GM18951 (cell line): ENCODE data around the gene HNF1A.

Experiments
- POLR2A ChIP-seq: IDR thresholded peaks from 4 replicates; pipeline ENCODE4 v1.6.1; 2011; ENCODE audit warnings: mild to moderate bottlenecking; ENCODE audit not compliant: insufficient read length, insufficient read depth; ENCODE audit errors: extremely low read depth
- in situ Hi-C: fragments of 300-500 bp; cut with MboI; formaldehyde crosslinking; loops from one replicate; pipeline ENCODE4 v1.12.0; 2022; ENCODE audit warnings: low sequenced_read_pairs, mixed read lengths, inconsistent platforms; ENCODE audit not compliant: unreplicated experiment

Gene HNF1A

DNA sequence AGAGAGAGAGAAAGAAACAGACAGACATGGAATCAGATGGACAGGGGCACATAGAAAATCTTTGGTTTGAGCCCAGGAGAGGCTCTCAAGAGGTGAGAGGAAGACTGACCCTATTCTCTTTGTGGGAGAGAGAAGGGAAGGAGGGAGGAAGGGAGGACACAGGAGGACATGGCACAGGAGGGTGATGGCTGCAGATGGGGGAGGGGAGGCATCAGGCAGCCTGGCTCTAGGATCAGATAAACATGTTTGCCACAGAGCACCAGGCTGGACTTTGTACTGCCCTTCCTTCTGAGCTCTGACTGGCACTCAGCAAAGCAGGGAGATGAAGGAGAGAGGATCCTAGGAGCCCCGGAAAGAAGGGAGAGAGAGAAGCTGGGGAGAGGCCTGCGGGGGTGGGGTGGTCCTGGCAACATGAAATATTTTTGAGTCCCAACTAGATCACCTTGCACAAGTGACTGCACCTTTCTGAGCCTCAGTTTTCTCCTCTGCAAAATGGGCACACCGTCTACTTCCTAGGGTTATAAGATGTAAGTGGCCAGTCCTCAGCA lies 6.1 kb downstream of the HNF1A start:
- no peak for TF ChIP-seq POLR2A
- in situ Hi-C loops = no loop called here

DNA sequence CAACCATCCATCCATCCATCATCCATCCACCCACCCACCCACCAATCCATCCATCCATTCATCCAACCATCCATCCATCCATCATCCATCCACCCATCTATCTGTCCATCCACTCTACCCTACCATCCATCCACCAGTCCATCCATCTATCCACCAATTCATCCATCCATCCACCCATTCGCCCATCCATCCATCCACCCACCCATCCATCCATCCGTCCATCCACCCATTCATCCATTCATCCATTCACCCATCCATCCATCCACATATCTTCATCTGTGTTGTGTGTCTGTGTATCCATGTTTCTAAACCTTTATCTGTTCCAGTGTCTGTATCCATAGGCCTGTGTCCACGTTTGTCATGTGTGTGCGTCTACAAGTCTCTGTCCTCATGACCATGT lies 9.9 kb downstream of the HNF1A start:
- in situ Hi-C loops = no loop called here
- TF ChIP-seq POLR2A = no peak

- in situ Hi-C loops = no loop called here
- no peak for TF ChIP-seq POLR2A
Measured at GRCh38 chr12:120988658-120989057, 10.3 kb downstream of the HNF1A start.

DNA sequence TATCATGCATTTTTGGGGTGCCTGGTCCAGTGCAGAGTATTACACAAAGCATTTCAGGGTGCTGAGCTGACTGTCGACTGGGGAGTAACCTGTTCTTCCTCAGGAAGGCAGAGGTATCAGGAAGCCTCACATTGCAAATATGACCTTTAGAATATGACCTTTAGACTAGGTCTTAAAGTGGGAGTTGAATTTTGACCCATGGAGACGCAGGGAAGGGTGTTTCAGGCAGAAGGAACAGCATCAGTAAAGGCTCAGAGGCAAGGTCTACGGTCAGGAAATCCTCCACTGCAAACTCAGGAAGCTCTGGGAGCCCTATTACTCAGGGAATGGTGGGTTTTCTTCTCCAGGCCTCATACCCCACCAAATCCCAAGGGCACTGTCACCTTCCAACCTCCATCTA lies 11.3 kb downstream of the HNF1A start:
- no peak for TF ChIP-seq POLR2A
- in situ Hi-C loops = no loop called here

DNA sequence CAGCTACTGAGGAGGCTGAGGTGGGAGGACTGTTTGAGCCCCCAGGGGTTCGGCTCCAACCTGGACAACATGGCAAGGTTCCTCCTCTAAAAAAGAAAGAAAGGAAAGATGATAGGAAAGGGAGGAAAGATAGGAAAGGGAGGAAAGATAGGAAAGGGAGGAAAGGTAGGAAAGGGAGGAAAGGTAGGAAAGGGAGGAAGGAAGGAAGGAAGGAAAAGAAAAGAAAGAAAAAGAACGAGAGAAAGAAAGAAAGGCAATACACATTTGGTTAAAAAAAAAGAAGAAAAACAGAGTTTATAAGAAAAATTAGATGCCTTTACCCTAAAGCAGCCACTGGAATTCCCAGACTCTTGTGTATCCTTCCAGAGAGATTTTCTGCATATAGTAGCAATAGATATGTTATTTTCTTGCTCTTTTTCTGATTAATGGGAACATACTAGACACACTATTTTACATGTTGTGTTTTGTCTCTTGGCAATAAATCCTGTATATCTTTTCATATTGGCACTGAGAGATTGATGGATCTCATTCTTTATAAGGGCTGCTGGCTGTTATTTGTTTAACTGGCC lies 12.2 kb downstream of the HNF1A start:
- TF ChIP-seq POLR2A = no peak

GRCh38 chr12:120991965-120992364 lies 13.6 kb downstream of the HNF1A start:
- TF ChIP-seq POLR2A = no peak
- in situ Hi-C loops = no loop called here

More for the DNA sequence above, 12.2 kb downstream of the HNF1A start:
- in situ Hi-C loops = no loop called here

GRCh38 chr12:120992989-120993388 lies 14.6 kb downstream of the HNF1A start:
- TF ChIP-seq POLR2A = no peak
- in situ Hi-C loops = no loop called here

DNA sequence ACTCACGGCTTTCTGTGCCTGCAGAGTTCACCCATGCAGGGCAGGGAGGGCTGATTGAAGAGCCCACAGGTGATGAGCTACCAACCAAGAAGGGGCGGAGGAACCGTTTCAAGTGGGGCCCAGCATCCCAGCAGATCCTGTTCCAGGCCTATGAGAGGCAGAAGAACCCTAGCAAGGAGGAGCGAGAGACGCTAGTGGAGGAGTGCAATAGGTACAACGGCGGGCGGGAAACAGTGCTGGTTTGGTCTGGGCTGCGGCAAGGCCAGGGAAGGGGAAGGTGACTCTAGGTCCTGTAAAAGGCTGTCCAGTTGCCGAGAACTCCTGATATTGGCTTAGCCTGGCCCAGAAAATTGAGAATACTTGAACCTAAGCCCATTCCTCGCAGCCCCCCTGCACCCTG lies 15.2 kb downstream of the HNF1A start:
- no peak for TF ChIP-seq POLR2A
- in situ Hi-C loops = no loop called here

- TF ChIP-seq POLR2A = no peak
- in situ Hi-C loops = no loop called here
Measured at GRCh38 chr12:120994059-120994458, 15.7 kb downstream of the HNF1A start.

DNA sequence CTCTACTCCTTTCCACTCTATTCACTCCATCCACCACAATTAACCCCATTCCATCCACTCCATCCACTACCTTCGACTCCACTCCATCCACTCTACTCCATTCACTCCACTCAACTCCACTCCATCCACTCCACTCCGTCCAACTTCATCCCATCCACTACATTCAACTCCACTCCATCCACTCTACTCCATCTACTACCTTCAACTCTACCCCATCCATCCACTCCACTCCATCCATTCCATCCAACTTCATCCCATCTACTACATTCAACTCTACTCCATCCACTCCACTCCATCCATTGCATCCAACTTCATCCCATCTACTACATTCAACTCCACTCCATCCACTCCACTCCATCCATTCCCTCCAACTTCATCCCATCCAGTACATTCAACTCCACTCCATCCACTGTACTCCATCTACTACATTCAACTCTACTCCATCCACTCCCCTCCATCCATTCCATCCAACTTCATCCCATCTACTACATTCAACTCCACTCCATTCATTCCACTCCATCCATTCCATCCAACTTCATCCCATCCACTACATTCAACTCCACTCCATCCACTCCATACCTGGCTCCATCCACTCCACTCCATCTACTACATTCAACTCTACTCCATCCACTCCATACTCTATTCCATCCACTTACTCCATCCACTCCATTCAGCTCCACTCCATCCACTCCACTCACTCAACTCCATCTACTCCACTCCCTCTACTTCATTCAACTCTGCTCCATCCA lies 16.4 kb downstream of the HNF1A start:
- TF ChIP-seq POLR2A = no peak
- in situ Hi-C loops = no loop called here

DNA sequence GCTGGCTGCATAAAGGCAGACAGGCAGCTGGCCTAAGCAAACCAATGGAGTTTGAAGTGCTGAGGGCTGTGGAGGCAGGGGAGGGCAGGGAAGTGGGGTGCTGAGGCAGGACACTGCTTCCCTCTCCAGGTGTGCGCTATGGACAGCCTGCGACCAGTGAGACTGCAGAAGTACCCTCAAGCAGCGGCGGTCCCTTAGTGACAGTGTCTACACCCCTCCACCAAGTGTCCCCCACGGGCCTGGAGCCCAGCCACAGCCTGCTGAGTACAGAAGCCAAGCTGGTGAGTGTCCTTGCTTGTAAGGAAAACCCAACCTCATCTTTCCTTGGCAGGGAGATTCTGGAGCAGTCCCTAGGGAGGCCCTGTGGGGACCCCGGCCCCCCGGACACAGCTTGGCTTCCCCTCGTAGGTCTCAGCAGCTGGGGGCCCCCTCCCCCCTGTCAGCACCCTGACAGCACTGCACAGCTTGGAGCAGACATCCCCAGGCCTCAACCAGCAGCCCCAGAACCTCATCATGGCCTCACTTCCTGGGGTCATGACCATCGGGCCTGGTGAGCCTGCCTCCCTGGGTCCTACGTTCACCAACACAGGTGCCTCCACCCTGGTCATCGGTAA lies 17.9 kb downstream of the HNF1A start:
- no peak for TF ChIP-seq POLR2A
- in situ Hi-C loops = no loop called here

GRCh38 chr12:120997448-120997847 lies 19.1 kb downstream of the HNF1A start:
- in situ Hi-C loops = no loop called here
- TF ChIP-seq POLR2A = no peak

DNA sequence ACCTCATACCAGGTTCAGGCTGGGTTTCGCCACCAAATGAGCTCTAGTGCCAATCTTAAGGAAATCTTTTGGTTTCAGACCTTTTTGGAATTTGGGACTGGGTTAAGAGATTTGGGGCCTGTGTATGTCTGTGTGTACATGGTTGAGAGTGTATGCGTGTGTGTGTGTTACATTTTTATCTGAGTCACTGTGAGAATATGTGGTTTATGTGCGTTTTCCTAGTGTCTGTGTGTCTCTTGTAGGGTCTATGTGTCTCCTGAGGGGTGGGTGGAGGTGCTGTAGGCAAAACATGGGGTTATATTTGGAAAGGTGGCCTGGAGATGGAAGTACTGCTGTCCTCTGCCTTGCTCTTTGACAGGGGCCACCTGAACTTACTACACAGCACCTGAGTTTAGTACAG lies 20.1 kb downstream of the HNF1A start:
- in situ Hi-C loops = no loop called here
- no peak for TF ChIP-seq POLR2A
